Limb (tissue), 2 donors: ENCODE measurements around the gene TNNC1.

ENCODE experiments used
- DNase-seq, 2 donors: peaks; one replicate each; pipeline ENCODE4 v3.0.0-alpha.2; 2016; ENCODE audit errors: extremely low spot score in 2 of 2

Gene TNNC1

DNA sequence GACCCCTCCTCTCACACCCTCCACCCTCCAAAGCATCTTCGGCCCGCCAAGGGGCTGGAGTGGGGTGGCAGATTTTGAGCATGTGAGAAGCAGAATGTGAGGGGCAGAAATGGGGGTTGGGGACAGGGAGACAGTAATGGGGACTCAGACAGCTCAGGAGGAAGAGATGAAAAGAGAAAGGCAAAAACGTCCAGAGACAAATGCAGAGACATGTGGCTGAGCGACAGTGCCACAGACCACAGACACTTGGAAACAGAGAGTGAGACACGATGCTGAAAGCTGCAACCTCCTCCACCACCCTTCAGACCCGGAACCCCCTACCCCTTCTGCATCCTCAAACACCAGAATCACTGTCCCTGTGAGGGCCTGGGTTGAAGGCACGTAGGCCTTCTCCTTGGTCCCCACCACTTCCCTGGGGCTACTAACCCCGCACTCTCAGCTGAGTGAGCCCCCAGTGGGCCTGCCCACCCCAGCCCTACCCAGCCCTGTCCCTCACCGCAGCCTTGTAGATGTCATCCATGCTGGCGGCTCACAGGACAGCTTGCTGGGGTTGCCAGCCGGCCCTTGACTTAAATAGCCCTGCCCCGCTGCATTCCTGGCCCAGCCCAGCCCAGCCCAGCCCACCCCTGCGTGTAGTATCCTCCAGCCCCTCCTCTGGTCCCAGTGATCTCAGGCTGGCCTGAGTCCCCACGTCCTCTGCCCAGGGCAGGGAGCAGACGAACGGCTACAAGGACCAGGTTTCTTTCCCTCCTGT, at the start of gene TNNC1:
Gene TNNC1 (minus strand): TSS at position 546 of the 754 bp plus-strand sequence. CDS start 26 bp downstream, at position 520.
- DNase-seq: no peak

DNA sequence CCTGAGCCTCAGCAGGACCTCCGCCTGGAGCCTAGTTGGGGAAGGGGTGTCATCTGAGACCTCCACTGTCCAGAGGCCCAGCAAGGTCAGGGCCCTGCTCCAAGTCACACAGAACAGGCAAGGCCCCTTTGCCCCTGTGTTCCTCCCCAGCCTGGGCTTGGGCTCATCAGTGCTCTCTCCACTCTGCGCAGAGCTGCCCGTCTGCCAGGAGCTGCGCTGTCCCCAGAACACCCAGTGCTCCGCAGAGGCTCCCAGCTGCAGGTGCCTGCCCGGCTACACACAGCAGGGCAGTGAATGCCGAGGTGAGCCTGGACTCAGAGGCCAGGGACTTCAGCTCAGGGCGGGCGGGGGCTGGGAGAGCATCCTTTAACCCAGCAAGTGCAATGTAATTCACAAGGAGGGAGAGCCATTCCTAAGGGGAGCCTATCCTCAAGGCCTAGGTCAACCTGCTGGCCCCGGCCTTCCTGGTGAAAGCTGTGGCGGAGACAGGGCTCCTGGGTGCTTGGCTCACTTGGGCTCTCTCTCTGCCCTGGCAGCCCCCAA, 49.0 kb upstream of the TNNC1 start:
- DNase-seq: no peak

DNA sequence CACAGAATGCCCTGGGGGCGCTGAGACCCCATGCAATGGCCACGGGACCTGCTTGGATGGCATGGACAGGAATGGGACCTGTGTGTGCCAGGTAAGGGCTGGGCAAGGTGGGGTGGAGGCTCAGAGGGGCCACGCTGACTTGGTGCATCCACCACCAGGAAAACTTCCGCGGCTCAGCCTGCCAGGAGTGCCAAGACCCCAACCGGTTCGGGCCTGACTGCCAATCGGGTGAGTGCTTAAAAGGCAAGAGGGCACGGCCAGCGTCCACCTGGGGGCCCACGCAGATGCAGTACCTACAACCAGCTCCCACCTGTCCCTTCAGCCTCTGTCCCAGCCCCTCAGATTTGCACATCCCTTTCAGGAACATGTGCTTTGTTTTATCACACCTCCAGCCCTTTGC, 48.2 kb upstream of the TNNC1 start:
- DNase-seq: no peak

DNA sequence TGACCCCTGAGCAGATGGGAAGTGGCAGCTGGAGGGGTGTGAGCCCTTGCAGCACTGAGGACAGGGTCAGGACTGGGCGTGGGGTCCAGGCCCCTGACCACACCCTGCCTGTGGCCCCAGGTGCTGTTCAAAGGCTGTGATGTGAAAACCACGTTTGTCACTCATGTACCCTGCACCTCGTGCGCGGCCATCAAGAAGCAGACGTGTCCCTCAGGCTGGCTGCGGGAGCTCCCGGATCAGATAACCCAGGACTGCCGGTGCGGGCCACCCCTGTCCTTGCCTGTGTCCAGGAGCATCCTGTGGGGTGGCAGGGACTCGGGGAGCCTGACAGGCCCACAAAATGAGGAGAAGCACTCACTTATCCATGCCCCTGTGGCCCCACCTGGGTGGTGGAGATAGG, 47.2 kb upstream of the TNNC1 start:
- no peak for DNase-seq

DNA sequence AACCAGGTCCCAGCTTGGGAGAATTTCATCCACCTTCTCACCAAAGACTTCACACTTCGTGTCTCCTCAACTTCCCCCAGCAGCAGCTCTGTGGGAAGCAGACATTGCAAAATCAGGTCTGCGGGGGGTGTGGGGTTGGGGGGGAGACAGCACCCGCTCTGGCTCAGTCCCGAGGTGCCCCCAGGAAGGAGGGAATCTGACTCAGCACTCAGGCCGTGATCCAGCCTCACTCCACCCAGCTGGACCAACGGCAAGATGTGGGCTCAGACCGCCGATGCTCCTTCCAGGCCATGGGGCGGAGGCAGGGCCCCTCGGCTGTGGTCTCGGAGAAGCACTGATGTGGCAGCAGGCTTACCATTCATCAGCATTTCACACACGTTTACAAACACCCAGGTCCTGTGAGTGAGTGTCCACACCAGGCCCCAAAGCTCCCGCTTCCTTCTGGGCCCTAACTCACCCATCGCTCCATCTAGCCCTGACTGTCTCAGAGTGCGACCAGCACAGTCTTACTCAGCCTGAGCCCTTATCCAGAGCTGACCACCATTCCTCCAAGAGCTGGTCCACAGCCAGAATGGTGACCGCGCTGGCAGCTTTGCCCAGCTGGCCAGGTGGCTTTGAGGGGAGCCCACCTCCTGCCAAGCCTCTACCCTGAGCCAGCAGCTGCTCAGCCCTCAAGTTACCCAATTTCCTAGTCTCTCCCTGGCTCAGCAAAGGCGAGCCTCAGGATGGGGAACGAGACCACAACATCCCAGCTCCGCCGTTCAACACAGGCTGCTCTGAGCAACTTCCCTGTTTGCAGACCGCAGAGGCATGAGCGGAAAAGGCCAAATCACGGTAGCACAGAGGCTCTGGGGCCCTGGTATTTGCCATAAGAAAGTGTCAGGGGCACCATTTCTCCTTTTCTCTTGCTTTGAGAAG, 44.6 kb upstream of the TNNC1 start:
- DNase-seq: no peak

DNA sequence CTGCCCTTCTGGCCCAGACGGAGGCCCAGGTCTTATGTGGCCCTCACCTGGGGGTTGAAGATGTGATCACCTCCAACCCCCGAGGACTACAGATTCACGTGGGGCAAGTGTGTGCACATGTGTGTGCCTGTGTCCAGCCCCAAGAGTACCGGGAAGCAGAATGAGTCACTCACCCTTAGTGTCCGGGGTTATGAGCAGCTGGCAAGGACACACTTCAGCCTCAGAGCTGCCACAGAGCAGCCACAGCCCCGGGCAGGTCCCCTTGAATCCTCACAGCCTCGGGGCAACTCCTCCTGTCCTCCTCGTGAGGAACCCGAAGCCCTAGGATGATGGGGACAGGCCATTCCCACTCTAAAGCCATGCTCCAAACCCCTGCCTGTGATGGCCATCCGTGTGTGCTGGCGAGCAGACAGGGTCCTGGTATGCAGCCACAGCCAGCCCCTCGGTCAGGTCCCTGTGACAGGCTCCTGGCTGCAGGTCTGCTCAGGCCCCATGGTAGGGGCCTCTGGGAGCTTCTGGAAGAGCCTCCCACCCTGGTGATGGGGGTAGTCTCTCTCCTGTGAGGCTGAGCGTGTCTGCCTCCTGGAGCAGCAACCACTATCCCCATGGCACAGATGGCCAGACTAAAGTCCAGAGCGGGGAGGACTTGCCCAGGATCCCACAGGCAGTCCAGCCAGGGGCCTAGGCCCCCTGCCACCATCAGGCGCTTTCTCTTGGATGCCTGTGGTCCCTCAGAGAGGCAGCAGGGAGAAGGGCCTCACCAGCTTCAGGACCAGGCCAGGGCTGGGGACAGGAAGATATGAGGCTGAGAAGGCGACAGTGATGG, 42.1 kb upstream of the TNNC1 start:
- no peak for DNase-seq

DNA sequence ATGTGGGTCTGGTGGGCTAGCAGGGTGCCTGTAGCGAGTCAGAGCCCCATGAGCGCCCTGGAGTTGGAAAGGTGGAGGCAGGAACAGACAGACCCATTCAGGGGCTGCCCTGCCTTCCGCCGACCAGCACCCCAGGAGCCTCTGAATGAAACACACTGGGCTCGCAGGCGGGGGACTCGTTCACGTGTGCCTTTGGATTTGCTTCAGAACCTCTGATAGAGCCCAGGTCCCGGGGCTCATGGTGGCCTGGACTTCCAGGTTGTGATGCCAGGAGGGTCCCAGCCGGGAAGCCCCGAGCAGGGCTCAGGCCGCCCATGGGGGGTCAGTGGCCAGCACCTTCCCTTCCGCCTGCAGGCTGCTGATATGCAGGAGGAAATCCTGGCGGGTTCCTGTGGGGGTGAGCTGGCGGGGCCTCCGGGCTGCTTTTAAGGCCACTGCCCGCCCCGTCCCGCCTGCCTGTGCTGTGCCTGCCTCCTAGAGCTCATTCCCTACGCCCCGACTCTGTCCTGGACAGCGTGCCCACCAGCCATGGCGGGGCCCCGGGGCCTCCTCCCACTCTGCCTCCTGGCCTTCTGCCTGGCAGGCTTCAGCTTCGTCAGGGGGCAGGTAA, 41.1 kb upstream of the TNNC1 start, which contains the start of gene STAB1:
Gene STAB1 (plus strand): TSS at position 453 of the 610 bp plus-strand sequence. CDS start 76 bp downstream, at position 529.
- DNase-seq: no peak

DNA sequence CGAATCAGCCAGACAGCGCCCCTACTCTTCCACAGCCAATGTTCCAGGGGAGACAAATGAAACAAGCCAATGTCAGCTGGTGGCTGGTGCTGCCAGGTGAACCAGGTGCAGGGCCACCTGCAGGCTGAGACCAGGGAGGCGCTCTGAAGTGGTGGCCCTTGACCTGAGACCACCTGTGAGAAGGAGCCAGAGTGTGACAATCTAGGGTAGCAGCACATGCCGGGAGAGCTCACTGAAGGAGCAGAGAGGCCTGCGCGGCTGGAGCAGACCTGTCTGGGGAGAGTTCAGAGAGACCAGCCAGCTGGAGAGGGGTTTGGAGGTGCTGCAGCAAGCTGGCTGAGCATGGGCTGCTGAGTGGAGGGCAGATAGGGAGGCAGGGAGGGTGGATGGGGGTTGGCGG, 40.6 kb upstream of the TNNC1 start:
- DNase-seq: no peak

DNA sequence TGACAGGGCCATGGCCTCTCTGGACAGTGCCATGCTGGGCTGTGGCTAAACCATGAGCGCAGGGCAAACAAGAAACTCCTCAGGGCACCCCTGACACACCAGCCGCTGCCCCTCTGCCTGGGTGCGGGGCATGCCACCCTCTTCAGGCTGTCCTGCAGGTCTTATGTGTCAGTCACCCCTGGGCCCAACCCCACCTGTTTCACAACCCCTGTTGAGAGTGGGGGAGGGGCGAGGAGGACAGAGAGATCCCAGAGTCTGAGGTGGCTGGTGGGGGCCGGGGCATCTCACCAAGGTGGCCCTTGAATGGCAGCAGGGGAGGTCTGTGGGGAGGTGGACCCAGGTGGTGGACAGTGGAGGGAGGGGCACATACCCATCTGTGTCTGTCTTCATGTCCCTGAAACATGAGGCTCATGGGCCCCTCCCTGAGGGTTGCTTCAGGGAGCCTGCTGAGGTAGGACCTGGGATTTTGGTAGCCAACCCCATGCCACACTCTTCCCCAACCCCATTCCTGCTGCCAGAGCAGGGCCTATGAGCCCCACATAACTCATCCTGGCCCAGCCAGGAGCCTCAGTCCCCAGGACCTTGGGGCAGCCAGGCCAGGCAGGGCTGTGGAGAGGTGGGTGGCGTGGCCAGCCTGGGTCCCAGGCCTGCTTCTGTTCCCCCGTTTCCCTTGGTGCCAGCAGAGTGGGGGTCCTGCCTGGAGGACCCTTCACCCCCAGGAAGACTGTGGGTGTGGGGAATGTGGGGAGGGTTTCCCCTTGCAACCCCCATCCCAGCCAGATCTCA, 39.6 kb upstream of the TNNC1 start:
- DNase-seq: no peak

DNA sequence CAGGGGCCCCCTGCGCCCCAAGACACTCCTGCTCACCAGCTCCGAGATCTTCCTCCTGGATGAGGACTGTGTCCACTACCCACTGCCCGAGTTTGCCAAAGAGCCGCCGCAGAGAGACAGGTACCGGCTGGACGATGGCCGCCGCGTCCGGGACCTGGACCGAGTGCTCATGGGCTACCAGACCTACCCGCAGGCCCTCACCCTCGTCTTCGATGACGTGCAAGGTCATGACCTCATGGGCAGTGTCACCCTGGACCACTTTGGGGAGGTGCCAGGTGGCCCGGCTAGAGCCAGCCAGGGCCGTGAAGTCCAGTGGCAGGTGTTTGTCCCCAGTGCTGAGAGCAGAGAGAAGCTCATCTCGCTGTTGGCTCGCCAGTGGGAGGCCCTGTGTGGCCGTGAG, 38.2 kb upstream of the TNNC1 start:
- no peak for DNase-seq

DNA sequence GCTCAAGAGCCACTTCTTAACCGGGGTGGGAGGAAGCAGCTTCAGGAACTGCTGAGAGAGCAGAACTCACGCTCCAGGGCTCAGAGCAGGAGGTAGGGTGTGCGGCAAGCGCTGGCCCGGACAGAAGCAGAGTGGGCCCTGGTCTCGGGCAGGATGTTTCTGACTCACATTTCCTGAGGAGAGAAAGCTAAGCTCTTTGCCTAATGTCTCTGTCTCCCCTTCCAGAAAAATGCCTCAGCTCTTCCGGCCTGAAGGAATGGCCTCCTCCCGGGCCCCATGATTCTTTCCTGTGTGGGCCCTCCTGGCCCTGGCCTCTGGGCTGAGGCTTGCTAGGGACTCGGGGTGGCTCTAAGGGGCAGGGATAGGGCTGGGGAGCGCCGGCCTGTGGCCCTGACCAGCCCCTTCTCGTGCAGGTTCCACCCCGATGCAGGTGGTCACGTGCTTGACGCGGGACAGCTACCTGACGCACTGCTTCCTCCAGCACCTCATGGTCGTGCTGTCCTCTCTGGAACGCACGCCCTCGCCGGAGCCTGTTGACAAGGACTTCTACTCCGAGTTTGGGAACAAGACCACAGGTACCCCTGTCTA, 37.2 kb upstream of the TNNC1 start:
- no peak for DNase-seq

DNA sequence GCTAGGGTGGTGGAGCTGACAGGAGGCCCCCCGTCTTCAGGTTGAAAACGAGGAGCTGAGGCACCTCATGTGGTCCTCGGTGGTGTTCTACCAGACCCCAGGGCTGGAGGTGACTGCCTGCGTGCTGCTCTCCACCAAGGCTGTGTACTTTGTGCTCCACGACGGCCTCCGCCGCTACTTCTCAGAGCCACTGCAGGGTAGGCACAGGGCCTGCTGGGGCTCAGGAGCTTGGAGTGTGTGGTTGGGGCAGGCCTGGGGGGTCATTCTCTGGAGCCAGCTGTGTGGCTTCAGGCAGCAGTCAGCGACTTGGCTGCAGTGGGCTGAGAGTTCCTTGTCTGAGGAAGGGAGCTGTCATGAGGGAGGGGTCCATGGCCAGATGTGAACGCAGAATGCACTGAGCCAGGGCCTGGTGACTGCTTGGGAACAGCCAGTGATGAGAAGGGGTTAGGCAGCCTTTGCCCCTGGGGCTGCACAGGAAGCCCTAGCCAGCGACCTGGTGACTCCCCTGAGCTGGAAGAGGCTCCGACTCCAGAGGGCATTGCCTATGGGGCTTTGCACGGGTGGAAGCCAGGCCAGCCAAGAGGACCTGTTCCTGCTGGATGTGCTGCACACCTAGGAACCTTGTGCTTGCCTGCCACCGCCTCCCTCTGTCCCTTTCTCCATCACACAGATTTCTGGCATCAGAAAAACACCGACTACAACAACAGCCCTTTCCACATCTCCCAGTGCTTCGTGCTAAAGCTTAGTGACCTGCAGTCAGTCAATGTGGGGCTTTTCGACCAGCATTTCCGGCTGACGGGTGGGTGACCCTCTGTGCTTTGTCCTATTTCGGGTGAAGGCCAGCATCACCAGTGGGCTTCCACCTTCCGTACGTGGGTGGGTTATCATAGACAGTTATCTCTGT, 36.4 kb upstream of the TNNC1 start:
- DNase-seq: no peak

DNA sequence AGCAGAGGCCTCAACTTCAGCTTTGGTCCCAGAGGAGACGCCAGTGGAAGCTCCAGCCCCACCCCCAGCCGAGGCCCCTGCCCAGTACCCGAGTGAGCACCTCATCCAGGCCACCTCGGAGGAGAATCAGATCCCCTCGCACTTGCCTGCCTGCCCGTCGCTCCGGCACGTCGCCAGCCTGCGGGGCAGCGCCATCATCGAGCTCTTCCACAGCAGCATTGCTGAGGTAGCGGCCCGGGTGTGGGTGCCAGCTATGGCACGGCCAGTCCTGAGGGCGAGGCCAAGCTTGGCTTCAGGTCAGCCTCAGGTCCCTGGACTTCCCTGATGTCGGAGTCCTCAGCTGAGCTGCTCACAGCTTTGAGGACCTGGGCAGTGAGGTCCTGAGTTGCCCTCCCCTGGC, 35.6 kb upstream of the TNNC1 start:
- DNase-seq: no peak

DNA sequence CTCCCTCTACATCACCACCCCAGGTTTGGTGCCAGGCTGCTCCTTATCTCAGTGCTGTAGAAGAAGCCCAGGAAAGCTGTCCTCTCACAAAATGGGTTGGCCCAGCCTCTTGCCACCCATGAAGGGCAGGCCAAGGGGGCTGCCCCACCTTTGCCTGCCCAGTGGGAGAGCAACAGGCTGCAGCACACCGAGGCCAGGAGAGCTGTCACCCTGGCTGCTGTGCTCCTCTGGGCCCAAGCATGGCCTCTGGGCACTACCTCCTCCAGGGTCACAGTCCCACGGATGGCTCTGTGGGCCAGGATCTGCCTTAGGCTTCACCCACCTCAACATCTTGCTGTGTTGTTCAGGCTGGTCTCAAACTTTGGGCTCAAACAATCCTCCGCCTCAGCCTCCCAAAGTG, 34.9 kb upstream of the TNNC1 start:
- no peak for DNase-seq

DNA sequence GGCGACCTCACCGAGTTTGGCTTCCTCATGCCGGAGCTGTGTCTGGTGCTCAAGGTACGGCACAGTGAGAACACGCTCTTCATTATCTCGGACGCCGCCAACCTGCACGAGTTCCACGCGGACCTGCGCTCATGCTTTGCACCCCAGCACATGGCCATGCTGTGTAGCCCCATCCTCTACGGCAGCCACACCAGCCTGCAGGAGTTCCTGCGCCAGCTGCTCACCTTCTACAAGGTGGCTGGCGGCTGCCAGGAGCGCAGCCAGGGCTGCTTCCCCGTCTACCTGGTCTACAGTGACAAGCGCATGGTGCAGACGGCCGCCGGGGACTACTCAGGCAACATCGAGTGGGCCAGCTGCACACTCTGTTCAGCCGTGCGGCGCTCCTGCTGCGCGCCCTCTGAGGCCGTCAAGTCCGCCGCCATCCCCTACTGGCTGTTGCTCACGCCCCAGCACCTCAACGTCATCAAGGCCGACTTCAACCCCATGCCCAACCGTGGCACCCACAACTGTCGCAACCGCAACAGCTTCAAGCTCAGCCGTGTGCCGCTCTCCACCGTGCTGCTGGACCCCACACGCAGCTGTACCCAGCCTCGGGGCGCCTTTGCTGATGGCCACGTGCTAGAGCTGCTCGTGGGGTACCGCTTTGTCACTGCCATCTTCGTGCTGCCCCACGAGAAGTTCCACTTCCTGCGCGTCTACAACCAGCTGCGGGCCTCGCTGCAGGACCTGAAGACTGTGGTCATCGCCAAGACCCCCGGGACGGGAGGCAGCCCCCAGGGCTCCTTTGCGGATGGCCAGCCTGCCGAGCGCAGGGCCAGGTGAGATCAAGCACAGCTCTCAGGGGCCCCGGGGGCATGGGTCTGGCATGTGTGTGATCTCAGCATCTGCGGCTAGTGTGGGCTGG, 34.2 kb upstream of the TNNC1 start:
- DNase-seq: no peak

DNA sequence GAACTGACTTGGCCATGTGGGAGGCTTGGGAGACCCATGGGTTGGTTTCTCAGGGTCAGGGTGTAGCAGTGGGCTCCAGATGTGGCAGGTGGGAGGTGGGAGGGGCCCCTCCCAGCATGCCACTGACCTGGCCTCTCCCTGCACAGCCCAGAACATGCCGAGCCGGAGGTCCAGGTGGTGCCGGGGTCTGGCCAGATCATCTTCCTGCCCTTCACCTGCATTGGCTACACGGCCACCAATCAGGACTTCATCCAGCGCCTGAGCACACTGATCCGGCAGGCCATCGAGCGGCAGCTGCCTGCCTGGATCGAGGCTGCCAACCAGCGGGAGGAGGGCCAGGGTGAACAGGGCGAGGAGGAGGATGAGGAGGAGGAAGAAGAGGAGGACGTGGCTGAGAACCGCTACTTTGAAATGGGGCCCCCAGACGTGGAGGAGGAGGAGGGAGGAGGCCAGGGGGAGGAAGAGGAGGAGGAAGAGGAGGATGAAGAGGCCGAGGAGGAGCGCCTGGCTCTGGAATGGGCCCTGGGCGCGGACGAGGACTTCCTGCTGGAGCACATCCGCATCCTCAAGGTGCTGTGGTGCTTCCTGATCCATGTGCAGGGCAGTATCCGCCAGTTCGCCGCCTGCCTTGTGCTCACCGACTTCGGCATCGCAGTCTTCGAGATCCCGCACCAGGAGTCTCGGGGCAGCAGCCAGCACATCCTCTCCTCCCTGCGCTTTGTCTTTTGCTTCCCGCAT, 33.4 kb upstream of the TNNC1 start:
- DNase-seq: no peak
